ENCODE data around the gene FHOD3.
"Not testable (repeated sequence)": the region's sequence is repeated elsewhere in the genome, so short reads cannot be mapped to it uniquely, and the experiment has no call there.

The FHOD3 gene

GRCh38 chr18:36680042-36680441 lies 382.5 kb downstream of the FHOD3 start:
- no peak for DNase-seq

DNA sequence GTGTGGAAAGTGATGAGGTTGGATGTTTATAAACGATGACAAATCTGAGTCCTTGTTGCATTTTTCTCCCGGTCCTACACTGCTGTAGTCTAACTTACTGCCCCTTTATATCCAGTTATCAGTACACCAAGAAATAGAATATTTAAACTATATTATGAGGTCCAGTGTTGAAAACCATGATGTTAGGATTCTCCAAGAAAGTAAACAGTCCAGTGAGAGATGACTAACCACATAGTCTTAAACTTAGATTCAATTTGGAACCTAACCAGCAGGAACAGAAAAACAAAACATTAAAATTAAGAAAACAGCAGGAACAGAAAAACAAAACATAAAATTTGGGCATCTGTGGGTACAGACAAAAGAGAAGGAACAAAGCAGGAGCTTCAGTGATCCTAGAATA lies 388.1 kb downstream of the FHOD3 start:
- no peak for DNase-seq

DNA sequence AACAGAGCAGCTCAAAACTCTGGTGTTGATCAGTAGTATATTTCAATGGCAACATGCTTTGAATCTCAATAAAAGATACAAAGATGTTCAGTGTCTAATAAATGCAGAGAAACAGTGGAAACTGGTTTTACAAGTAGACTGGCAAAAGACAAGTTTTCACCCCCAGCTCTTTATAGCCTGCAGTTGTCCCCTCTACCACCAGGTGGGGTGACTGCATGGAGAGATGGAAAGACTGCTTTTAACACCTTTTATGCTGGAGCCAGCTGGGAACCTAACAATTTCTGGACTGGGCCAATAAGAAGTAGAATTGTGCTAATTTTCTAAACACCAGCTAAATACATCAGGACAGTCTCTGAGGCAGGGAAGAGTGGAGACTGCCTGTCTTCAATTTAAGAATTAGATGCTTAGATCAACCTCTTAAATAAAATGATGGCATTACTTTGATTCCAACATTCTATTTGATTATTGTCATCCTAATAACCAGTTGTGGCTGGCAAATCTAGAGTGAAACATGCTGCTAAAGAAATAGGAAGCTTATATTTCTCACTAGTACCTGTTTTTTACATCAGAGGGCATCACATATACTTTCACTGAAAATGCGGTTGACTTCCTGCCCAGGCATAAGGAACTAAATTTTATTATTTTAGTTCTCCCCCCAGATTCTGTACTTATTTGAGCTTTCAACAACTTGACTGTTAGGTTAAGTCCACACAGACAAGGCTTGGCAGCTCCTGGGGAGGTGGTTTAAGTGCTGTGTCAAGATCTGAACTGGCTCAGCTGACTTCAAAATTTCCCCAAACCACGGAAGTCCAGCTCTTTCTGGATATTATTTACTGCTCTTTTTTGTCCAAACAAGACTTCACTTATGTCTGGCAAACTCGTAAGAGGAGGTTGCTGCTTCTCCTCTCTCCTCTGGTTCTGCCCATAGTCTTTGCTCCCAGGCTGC lies 390.8 kb downstream of the FHOD3 start:
- peak; percentile 78 for DNase-seq

DNA sequence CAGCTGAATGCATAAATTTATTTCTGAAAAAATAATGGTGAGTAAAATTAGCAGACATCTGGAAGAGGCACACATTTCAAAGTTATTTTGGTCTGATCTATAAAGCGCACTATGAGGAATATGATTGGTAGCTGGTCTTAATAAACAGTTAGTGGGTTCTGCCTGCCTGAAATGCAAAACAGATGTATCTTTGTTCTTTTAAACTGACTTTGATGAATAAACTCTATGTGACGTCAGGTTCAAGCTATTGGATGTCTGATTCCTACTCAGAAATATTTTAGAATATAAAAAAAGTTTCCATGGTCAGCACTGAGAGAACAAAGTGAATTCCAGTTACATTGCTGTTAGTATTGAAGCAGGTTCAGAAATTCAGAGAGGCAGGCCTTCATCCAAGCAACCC lies 394.9 kb downstream of the FHOD3 start:
- no peak for DNase-seq

DNA sequence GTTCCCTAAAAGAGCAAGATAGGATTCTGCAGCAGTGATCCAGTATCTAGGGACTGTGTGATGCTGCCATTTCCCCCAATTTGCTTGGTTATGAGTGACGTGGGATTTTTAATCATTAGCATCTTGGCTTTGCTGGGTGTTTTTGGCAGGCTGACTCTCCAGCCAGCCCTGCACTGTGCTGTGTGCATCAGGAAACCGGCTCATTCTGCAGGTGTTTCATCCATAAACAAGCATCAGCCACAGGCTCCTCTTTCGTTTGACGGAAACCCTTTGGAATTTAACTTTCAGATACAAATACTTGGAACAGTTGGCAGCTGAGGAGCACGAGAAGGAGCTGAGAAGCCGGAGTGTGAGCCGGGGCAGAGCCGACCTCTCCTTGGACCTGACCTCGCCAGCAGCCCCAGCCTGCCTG lies 395.4 kb downstream of the FHOD3 start:
- no peak for DNase-seq

DNA sequence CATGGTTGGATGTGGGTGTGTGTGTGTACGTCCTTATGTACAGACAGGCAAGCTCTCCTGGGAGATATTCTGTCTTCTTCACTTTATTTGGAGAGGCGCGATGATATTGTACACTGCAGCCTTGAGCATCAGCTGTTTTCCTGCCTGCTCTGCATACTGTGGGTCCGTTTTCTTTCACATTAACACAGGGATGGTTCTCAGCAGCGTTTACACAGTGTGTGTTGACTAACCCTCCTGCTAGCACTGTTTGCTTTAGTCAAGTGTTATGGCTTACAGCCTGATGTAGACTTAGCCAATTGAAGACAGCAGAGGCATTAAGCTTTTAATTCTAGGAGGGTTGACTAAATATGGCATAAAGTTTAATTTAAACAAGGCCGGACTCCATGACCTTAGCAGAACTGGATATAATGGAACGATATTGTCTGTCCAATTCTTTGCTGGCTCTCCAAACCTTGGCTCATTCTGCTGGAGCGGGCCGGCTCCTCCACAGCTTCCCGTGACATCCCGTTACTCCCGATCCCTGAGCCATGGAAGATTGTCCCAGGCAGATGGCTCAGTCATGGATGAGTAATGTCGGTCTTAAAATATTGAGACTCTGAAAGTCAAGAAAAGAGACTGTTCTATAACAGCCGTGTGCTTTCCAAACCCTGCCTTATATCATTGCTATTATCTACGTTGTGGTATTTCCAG lies 396.6 kb downstream of the FHOD3 start:
- peak; percentile 62 for DNase-seq

DNA sequence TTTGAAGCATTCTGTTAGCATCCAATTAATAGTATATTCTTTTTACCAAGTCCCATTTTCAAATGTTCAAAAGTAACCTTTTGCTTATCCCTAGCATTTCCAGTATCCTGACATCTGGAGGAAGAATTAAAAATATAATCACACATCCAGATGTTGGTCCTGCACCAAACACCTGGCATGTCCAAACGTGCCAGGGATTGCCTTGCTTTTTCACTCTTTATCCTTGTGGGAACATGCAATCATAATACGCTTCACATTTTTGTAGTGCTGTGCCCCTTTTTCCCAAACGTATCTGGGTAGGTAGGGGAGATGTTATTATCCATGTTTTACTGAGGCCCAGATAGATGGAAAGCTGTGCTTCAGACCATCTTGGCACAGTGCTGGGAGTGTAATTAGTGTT lies 398.3 kb downstream of the FHOD3 start:
- no peak for DNase-seq

GRCh38 chr18:36697905-36698304 lies 400.4 kb downstream of the FHOD3 start:
- no peak for DNase-seq

DNA sequence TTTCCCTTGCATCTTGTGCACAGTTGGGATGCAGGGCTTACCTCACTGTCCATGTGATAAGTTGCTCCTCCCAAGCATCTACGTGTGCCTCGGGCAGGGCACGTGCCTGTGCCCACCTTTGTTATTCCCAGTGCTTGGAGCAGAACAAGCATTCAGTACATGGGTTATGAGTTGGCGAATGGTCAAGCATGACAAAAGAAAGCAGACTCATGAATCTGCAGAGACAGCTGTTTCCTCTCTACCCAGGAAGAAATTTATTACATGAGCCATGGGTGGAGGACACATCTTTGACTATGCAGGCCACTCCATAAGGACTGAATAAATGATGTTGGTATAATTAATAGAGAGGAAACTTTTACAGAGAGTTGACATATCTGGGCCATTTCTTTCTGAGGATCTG lies 403.4 kb downstream of the FHOD3 start:
- DNase-seq = no peak

GRCh38 chr18:36702401-36703013 lies 405.0 kb downstream of the FHOD3 start:
- no peak for DNase-seq

- DNase-seq = no peak
These were observed 406.6 kb downstream of the FHOD3 start for GRCh38 chr18:36704156-36704555.

DNA sequence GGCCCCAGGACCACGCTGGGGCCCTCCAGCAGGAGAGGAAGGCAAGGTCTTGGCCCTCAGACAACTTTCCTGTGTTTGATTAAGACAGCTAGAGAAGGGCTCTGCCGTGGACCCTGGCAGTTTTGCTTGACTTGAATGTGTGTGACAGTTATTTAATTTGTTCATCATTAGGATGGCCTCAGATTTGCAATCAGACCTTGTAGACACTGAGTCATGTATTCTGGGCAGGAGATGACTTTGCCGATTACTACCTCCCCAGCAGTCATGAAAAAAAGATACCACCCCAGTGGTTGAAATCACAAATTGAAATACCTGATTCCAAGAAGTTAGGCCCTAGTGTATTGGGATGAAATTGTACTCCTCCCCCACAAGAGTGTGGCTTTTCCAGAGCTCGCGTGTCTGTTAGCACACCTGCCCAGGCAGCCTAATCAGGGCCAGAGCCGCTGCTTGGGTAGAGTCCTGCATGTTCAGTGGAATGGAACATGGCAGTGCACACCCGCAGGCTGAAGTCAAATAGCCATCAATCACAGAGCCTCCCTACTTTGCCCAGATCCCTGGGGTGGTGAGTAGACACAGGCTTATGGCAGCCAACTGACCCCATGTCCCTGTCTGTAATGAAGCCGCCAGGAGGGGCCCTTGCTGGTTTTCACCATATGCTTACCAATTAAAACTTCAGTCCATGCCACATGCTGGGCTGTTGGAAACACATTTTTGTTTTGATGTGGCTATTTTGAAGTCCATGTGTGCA lies 408.8 kb downstream of the FHOD3 start:
- DNase-seq = no peak

- no peak for DNase-seq
These were observed 410.9 kb downstream of the FHOD3 start for GRCh38 chr18:36708366-36708765.

DNA sequence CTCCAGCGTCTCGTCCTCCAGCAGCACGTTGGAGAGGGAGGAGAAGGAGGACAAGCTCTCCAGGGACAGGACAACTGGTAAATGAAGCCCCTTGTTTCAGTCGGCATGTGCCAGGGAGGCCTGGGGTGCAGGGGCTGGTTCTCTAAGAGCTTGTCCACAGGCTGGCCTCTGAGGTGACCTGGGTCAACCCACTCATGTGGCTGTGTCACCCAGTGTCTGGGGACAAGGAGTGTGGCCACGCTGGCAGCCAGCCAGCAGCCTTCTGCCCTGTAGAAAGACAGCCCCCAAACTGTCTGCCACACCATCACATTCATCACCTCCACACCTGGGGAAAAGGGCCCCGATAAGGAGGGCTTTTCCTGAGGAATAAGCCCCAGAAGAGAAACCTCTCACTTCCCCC lies 411.8 kb downstream of the FHOD3 start:
- no peak for DNase-seq

DNA sequence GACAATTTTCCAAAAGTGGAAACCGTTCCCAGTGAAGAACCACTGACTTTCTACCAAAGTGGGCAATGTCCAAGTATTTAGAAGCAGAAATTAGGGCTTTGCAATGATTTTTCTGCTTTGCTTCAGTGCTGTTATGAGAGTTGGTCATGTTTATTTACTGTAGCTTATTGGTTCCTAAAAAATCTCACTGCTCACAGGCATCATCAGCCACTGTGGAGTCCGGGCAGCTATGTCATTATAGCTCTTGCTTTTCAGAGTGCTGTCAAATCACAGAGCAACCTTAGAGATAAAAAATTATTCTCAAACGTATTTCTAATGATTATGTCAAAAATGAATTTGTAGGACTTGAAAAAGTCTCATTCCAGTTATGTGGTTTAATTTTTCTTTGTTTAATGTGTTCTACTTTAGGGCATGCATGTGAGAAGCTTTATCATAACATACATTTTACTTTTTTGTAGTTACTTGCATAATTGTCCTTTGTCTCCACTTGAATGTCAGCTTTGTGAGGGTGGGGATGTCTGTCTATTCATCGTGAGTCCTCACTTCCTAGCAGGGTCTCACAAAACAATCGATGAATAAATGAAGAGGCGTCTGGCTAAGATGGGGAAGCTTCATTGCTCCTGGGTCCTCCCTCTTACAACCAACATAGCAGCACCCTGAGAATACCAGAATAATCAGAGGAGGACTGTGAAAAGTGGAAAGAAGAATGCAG lies 413.7 kb downstream of the FHOD3 start:
- no peak for DNase-seq

DNA sequence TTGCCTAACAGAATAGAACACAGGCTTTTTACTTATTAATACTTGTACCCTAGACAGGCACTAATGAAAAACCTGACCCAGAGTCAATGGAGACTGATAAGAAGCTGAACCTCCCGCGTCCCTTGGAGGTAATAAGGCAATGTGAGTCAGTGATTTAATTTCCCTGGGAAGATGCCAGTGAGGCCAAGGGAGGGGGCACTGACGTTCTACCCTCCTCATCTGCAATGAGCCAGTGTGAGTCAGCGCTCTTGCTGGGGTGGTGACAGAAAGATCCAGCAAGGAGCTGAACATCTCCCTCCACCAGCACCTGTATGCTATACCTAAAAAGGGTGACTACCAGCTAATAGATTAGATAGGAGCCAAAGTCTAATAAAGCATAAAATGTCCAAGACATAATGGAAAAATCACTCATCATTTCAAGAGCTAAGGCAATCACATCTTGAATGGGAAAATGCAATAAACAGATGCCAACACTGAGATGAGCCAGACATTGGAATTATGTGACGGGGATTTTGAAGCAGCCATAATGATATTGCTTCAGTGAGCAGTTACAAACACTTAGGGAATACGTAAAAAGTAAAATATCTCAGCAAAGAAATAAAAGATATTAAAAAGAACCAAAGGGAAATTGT lies 414.4 kb downstream of the FHOD3 start:
- DNase-seq = no peak

- DNase-seq = no peak
These were observed 417.0 kb downstream of the FHOD3 start for GRCh38 chr18:36714476-36714875.

GRCh38 chr18:36717422-36718110 lies 420.1 kb downstream of the FHOD3 start:
- DNase-seq = no peak

GRCh38 chr18:36718705-36719328 lies 421.3 kb downstream of the FHOD3 start:
- DNase-seq = no peak

DNA sequence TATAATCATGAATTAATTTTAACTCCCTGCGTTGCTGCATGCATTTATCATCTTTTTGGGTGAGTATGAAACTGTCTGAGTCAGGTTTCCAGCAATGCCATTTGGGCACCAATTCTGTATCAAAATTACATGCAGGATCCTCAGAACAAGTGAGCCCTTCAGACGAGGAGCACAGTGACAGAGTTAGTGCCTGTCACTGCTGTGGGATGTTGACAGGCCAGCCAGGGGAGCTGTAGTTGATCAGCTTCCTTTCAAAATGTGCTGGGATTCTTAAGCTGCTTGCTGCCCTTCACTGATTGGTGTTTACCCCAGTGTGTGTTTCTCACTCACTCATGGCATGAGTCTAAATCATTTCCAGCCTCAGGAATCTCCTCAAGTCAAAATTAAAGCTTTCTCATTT lies 422.1 kb downstream of the FHOD3 start:
- no peak for DNase-seq

DNA sequence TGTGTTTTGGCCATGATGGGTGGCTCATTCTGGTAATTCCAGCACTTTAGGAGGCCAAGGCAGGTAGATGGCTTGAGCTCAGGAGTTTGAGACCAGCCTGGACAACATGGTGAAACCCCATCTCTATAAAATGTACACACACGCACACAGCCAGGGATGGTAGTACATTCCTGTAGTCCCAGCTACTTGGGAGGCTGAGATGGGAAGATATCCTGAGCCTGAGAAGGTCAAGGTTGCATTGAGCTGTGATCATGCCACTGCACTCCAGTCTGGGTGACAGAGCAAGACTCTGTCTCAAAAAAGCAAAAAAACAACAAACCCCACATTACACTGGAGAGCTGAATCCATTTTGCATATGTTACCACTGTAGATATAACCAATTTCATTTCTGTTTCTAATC lies 423.8 kb downstream of the FHOD3 start:
- DNase-seq = not testable (repeated sequence)
